Gastrocnemius medialis (tissue), 4 donors: ENCODE data around the gene USP12.

Experiments used
- POLR2A ChIP-seq, 2 donors: fragments of 450-650 bp; IDR thresholded peaks; one replicate each; pipeline ENCODE4 v1.6.1; 2017; ENCODE audit warnings: antibody characterized with exemption in 2 of 2, mild to moderate bottlenecking in 2 of 2, moderate library complexity in 2 of 2
- TF ChIP-seq, protein P1 (sequence below), 5 experiments: fragments of 450-650 bp in 3 of 5; fragments of 200-600 bp in 2 of 5; sonication (generic) in 2 of 5; IDR thresholded peaks in 4 of 5; conservative IDR thresholded peaks in 1 of 5; 1 replicate in 4 of 5; 2 replicates in 1 of 5; pipeline ENCODE4 v1.5.1; 2016 to 2019; ENCODE audit warnings: antibody characterized with exemption in 5 of 5, mild to moderate bottlenecking in 3 of 5, moderate library complexity in 3 of 5

GRCh38 chr13:27138457-27139093 is 33.0 kb downstream of the USP12 start:
- TF ChIP-seq, protein P1, sequence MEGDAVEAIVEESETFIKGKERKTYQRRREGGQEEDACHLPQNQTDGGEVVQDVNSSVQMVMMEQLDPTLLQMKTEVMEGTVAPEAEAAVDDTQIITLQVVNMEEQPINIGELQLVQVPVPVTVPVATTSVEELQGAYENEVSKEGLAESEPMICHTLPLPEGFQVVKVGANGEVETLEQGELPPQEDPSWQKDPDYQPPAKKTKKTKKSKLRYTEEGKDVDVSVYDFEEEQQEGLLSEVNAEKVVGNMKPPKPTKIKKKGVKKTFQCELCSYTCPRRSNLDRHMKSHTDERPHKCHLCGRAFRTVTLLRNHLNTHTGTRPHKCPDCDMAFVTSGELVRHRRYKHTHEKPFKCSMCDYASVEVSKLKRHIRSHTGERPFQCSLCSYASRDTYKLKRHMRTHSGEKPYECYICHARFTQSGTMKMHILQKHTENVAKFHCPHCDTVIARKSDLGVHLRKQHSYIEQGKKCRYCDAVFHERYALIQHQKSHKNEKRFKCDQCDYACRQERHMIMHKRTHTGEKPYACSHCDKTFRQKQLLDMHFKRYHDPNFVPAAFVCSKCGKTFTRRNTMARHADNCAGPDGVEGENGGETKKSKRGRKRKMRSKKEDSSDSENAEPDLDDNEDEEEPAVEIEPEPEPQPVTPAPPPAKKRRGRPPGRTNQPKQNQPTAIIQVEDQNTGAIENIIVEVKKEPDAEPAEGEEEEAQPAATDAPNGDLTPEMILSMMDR (IDR thresholded peaks at IDR 0.05 in 4 of 5, conservative IDR thresholded peaks at IDR 0.05 in 1 of 5), result no peak
- no peak for TF ChIP-seq POLR2A (IDR thresholded peaks at IDR 0.05)
